T-helper 2 cell (primary cell): ENCODE measurements around the gene MESP2.

Source experiments
- DNase-seq, 5 experiments: peaks; one replicate each; pipeline versions ENCODE4 v3.0.0 to v3.0.0-alpha.2; 2012 to 2022

MESP2 gene

GRCh38 chr15:89818287-89818686, 42.2 kb downstream of the MESP2 start:
- no peak for DNase-seq

GRCh38 chr15:89820666-89821611, 44.8 kb downstream of the MESP2 start:
- DNase-seq = no peak

DNA sequence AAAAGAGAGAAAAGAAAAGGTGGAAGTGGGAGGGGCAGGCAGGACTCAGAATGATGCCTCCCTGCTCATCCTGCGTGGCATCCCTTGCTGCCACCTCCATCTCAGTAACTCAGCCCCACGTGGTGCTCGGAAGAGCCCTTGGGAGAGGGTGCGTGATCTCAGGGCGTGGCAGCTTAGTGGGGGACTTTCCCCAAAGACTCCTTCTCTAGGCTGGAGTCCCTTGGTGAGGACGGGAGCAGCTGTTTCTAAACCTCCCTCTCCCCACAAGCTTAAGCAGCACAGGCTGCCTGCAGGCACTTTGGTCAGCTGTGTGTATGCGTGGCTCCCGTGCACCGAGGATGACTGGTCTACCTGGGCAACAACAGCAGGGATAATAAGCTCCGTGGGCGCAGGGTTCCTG, 45.9 kb downstream of the MESP2 start:
- DNase-seq = no peak

GRCh38 chr15:89822611-89822950, 46.4 kb downstream of the MESP2 start:
- DNase-seq = no peak

DNA sequence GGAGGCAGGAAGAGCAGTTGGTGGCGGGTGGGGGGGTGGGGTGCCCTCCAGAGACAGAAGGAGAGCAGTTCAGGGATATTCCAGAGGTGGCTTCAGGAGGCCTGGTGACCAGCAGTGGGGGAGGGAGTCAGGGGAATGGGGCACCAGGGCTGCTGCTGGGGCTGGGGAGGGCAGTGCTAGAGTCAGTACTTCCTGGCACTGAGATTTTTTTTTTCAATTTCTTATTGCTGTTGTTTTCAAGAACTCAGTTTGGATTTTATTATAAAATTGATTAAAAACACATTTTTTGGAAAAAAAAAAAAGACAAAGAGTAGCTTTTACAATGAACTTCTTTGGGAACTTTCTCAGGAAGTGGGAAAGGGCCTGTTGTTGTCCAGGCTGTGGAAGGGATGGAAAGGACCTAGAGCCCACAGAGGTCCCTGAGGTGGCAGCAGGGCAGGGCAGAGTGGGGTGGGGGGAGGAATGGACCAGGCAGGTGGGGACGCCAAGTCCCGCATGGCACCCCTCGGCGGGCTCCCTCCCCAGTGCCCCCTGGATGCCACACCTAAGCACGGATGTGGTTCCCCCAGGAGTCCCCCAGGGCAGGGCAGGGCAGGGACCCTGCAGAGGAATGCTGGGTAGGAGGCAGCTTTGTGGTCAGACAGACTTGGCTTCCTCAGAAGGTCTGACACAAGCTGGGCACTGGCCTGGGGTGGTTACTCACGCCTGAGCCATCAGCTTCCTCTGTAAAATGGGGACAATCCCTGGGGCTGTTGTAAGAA, 47.0 kb downstream of the MESP2 start:
- DNase-seq = no peak

DNA sequence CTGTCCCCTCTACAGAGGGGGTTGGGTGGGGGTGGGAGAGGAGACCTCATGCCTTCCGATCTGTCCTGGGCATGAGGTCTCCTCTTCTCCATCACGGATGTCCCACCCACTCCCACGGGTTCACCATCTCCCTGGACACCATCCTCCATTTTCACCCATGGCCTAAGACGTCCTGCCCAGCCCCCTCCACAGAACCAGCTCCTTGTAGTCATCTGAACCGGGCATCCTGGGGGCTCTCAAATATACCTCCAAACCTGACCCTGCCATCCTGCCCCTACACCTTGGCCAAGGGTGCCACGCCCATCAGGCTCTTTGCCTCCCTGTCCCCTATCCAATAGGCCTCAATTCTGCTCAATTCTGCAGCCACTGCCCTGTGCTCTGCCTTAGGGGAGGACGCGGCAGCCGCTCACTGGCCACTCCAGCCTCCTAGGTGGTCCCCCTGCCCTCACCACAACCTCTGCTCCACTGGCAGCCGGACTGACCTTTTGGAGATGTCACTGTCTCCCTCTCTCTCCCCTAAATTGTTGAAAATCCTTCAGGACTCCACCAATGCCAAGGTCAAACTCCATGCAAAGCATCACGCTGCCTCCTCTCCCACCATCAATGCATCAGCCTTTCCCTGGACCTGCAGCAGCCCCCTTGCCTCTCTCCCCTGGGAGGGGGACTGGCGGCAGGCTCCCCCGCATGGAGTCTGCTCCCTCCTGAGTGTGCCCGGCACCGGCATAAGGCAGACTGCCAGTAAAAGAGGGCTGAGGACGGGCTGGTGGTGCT, 47.9 kb downstream of the MESP2 start:
- no peak for DNase-seq

GRCh38 chr15:89824607-89824867, 48.4 kb downstream of the MESP2 start:
- no peak for DNase-seq

DNA sequence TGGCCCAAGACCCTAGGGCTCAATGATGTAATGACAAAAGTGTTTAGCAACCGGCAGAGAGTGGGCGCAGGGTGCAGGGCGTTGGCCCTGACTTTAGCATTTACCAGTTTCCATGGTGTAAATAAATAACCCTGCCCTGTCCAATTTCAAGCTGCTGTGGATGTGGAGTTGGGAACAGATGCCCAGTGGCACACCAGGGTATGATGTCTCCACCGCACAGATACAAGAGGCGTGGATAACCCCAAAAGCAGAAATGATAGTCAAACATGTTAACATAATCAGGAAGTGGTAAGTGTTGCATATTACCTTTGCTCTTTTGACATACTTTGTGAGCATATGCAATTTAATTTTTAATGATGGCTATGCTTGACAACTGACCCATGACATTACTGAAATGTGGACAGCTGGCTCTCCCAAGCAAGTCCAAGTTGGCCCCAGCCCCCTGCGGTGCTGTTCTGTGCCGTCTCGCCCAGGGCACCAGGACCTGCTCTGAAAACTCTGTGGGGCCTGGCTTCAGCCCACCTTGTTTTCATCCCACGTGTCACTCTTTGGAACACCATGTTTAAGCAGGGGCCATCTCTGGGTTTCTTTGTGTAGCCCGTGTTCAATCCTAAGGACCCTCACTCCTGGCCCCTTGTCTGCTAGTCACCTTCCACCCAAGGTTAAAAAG, 49.3 kb downstream of the MESP2 start:
- DNase-seq = no peak

DNA sequence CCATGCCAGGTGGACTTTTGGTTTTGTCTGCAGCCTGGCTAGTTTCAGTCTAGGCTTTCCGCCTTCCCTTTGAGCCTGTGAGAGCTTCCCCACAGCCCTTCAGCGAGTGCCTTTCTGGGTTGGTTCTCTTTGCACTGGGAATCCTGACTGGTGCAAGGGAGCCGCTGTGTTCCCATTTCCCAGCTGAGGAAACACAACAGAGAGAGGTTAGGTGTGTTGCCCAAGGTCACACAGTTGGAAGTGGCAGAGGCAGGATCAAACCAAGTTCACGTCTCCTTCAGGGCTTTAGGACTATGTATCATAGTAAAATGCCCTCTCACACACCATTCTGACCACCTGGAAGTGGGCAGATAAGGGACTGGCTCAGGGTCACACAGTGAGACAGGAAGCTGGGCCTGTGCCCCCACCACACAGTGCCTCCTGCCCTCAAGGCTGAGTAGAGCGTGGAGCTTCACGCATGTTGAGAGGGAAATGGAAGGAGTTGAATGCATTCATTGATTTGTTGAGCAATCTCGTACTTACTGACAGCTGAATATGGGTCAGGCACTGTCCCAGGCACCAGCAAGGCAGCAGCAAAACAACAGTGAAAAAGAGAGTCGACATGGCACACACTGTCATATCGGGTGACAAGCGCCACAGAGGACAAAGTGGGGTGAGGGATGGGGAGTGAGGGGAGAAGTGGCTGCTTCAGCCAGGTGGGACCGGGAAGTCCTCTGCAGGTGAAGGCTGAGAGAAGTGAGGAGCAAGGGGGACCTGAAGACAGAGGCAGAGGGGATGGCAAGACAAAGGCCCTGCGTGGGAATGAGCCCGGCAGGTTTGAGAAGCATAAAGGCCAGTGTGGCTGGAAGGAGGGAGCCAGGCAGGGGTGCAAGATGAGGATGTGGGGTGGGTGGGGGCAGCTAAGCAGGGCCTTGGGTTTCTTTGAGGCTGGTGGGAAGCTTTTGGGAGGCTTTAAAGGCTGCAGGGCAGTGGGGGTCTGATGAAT, 50.8 kb downstream of the MESP2 start:
- no peak for DNase-seq

DNA sequence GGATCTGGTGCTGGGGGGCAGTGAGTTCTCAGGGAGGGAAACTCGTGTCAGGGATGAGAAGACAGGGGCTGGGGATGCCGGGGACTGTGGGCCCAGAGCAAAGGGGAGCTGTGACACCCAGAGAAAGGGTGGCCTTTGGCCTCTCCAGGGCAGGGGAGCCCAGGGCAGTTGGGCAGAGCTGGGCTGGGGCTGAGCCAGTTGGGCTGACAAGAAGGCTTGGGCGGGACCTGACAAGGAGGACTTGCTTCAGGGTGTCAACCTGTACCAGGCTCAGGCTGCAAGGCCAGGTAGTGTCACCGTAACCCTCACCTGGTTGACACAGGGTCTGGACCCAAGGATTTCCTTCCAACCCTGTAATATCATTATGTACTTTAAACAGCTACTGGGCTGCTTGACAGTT, 51.7 kb downstream of the MESP2 start:
- no peak for DNase-seq
